ENCODE data around the gene DES. TPM values are rescaled to one million over a fixed set of nuclear protein-coding genes. Genes with fewer than 3 reads are reported as not detected.
"Not testable (repeated sequence)": the region's sequence is repeated elsewhere in the genome, so short reads cannot be mapped to it uniquely, and the experiment has no call there.

DES gene
- total RNA-seq, 2 experiments from 2014 or later = not detected

DNA sequence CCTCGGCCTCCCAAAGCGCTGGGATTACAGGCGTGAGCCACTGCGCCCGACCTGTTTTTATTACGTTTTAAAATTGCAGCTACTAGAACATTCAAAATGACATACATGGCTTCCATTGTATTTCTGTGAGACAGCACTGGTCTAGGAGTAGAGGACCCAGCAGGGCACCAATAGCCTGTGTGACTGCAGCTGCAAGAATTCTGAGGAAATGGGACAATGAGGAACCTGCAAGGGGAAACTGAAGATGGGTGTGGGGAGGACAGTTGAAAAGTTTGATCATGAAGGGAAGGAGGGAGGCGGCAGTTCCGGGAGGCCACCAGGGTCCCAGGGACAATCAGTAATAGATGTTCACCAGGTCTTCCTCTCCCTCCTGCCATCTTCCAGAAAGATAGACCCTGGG lies 16.6 kb upstream of the DES start:
- ChIA-PET CTCF (interaction anchor here (0.7 to 6.9 kb wide), 15 partner anchors 8 to 159 kb away, joined by 3 to 102 read pairs (median 5); partner anchors contain the start of genes DNPEP and SPEG), POLR2A (no interaction called here)
- ATAC-seq (no peak), DNase-seq (no peak)
- H3K36me3 Mint-ChIP-seq (ENCODE audit: low read depth) = no peaks in the 10 kb centered on the region
- peaks cover 2% of the 10 kb centered on the region for H3K27me3 Mint-ChIP-seq
- no peaks in the 10 kb centered on the region for H3K9me3 Mint-ChIP-seq (ENCODE audit: low read depth)
- peaks cover 12% of the 10 kb centered on the region for H3K4me1 Mint-ChIP-seq
- no peak overlapping the region for H3K4me3 Mint-ChIP-seq
- intact Hi-C loops (cut with DNase I, micrococcal nuclease) = loop anchor here (2.0 to 10.0 kb wide), 2 partner anchors 57 to 243 kb away; no protein-coding TSS in a partner anchor
- H3K27ac Mint-ChIP-seq = no peak overlapping the region

DNA sequence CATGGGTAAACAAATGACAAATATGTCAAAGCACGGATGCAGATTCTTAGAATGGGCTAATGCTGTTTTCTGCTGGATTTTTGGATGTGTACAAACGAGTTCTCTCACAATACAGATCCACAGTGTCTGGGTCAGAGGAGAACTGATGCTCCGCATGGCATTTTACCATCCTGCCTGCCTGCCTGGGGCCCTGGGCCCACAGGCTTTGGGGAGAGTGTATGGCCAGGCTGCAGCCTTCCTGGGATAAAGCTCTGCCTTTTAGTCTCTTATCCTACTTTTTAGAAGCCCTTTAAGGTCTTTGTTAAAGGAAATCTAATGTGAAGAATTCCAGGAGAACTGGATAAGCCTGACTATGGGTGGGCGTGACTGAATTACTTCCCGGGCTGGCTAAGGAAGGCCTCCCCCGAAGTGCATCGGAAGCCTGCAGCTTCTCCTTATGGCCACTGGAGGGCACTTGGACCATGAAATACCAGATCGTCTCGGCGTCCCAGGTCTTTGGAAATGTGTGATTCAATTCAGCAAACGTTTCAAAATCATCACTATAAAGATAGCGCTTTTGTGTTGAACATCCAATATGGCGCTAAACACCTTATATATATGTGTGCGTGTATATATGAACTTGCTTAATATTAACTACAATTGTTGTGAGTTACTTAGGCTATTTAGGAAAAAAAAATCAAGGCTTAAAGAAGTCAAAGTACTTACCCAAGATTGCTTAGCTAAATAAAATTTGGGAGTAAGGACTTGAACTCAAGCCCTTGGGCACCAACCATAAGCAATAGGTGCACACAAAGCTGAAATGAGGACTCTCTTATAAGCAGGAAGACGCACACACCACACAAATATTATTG lies 15.3 kb upstream of the DES start:
- peak; percentile 78 for DNase-seq
- Mint-ChIP-seq H3K27me3 (peaks cover 2% of the 10 kb centered on the region), H3K27ac (no peak overlapping the region), H3K36me3 (ENCODE audit: low read depth) (no peaks in the 10 kb centered on the region), H3K9me3 (ENCODE audit: low read depth) (no peaks in the 10 kb centered on the region), H3K4me1 (peaks cover 1% of the 10 kb centered on the region), H3K4me3 (no peak overlapping the region)
- CTCF ChIA-PET = interaction anchor here (0.6 to 6.9 kb wide), 36 partner anchors 8 to 774 kb away, joined by 3 to 102 read pairs (median 4); partner anchors contain the start of genes DNPEP, GMPPA, SPEG and TMEM198
- POLR2A ChIA-PET = no interaction called here
- intact Hi-C loops (cut with DNase I, micrococcal nuclease) = loop anchor here (1.0 to 10.0 kb wide), 7 partner anchors 31 to 242 kb away; partner anchors contain the start of genes GMPPA (in 1 of the 2) and SPEG (in 1 of the 2)
- peak; percentile 95 for ATAC-seq

DNA sequence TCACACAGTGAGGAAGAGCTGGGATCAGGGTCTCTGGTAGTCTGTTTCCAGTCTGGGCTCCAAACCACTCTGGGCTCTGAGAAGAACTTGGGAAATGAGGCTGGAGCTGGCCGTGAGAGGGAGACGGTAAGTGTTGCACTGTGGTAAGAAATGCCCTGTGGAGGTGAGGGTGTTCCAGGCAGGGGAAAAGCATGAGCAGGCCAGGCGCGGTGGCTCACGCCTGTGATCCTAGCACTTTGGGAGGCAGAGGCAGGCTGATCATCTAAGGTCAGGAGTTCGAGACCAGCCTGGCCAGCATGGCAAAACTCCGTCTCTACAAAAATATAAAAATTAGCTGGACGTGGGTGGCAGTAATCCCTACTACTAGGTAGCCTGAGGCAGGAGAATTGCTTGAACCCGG lies 14.3 kb upstream of the DES start:
- Mint-ChIP-seq H3K27ac (no peak overlapping the region), H3K4me1 (no peaks in the 10 kb centered on the region), H3K27me3 (peaks cover 2% of the 10 kb centered on the region), H3K36me3 (ENCODE audit: low read depth) (no peaks in the 10 kb centered on the region), H3K4me3 (no peak overlapping the region), H3K9me3 (ENCODE audit: low read depth) (no peaks in the 10 kb centered on the region)
- intact Hi-C loops (cut with DNase I, micrococcal nuclease) = loop anchor here (1.0 to 10.0 kb wide), 7 partner anchors 30 to 241 kb away; partner anchors contain the start of genes GMPPA (in 1 of the 2) and SPEG (in 1 of the 2)
- no peak for ATAC-seq
- DNase-seq = no peak
- ChIA-PET CTCF (interaction anchor here (0.6 to 6.9 kb wide), 21 partner anchors 8 to 193 kb away, joined by 3 to 102 read pairs (median 4); partner anchors contain the start of genes CHPF, DNPEP, GMPPA and SPEG), POLR2A (no interaction called here)

DNA sequence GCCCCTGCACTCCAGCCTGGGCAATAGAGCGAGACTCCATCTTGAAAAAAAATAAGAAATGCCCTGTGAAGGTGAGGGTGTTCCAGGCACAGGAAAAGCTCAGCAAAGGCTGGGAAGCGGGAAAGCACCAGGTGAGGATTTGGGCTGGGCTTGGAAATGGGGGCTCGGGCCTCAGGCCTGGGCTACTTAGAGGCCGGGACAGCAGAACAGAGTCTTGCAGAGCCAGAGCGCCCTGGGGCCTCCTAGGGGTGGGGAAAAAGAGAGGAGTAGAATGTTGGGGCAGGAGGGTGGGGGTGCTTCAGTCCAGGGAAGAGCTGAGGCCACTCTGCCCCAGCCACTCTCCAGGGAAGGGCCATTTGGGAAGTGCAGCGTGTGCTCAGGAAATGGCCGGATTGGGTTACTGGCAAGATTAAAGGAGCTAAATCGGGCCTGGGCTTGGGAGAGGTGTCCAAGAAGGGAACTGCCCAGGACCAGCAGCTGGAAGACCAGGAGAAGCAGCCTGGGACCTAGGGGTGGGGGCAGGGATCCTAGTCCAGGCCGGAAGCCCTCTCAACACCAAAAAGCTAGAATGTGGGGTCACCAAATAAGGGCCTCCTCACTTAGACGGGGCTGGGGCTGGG lies 13.8 kb upstream of the DES start:
- Mint-ChIP-seq H3K27ac (no peak overlapping the region), H3K36me3 (ENCODE audit: low read depth) (no peaks in the 10 kb centered on the region), H3K4me3 (no peak overlapping the region), H3K27me3 (peaks cover 2% of the 10 kb centered on the region), H3K4me1 (no peaks in the 10 kb centered on the region), H3K9me3 (ENCODE audit: low read depth) (no peaks in the 10 kb centered on the region)
- intact Hi-C loops (cut with DNase I, micrococcal nuclease) = loop anchor here in 1 of 2 experiments (10.0 kb wide), 1 partner anchor 240 kb away; no protein-coding TSS in a partner anchor
- DNase-seq = no peak
- ChIA-PET POLR2A (interaction anchor here (0.6 kb wide), 1 partner anchor 80 kb away, joined by 3 read pairs; no protein-coding TSS in a partner anchor), CTCF (interaction anchor here (0.6 to 6.9 kb wide), 17 partner anchors 8 to 250 kb away, joined by 3 to 102 read pairs (median 3); partner anchors contain the start of genes CHPF, DNPEP, SPEG and STK11IP)
- no peak for ATAC-seq

DNA sequence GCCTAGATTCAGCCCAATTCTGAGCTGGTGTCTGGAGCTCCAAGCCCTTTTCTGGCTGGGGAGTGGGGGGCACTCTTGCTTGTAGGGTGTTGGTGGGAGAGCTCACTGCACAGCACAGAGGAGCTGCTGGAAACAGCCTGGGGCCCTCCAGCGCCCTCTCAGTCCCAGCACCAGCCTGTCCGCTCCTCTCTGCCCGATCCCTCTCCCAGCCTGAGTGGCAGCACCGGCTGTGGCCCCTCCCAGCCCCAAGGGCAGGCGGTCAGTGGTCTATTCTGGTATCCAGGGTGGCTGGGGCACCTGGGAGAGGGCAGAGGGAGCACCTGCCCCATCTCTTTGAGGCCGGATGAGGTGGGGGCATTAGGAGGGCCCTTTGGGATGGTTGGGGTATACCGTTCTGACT lies 13.2 kb upstream of the DES start:
- Mint-ChIP-seq H3K4me3 (no peak overlapping the region), H3K4me1 (no peaks in the 10 kb centered on the region), H3K27me3 (peaks cover 6% of the 10 kb centered on the region), H3K27ac (no peak overlapping the region), H3K36me3 (ENCODE audit: low read depth) (no peaks in the 10 kb centered on the region), H3K9me3 (ENCODE audit: low read depth) (no peaks in the 10 kb centered on the region)
- intact Hi-C loops (cut with DNase I, micrococcal nuclease) = loop anchor here in 1 of 2 experiments (10.0 kb wide), 1 partner anchor 240 kb away; no protein-coding TSS in a partner anchor
- CTCF ChIA-PET = interaction anchor here (0.8 to 6.9 kb wide), 7 partner anchors 12 to 250 kb away, joined by 3 to 102 read pairs (median 4); partner anchors contain the start of genes CHPF, DNPEP and TMEM198
- POLR2A ChIA-PET = interaction anchor here (0.6 kb wide), 1 partner anchor 80 kb away, joined by 3 read pairs; no protein-coding TSS in a partner anchor
- no peak for ATAC-seq
- no peak for DNase-seq

DNA sequence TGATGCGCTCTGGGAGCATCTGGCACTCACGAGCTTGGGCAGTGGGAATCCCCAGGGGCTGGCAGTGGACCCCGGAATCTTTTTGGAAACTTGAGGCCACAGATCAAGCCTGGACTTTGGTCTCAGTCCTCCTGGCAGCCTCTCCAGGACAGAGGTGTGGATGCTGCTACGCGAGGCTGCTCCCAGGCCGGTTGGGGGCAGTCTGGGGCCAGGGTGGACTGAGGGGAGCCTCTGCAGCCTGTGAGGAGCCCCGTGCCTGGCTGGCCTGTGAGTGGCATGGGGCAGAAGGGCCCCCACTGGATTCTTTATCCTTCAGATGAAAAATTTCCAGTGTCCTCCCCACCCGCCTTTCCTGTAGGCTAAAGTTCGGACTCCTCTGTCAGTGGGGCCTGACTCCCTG lies 12.7 kb upstream of the DES start:
- ATAC-seq (no peak), DNase-seq (no peak)
- Mint-ChIP-seq H3K4me3 (no peak overlapping the region), H3K27me3 (peaks cover 6% of the 10 kb centered on the region), H3K36me3 (ENCODE audit: low read depth) (no peaks in the 10 kb centered on the region), H3K9me3 (ENCODE audit: low read depth) (no peaks in the 10 kb centered on the region), H3K27ac (no peak overlapping the region), H3K4me1 (no peaks in the 10 kb centered on the region)
- ChIA-PET CTCF (interaction anchor here (1.2 to 6.9 kb wide), 2 partner anchors 125 to 136 kb away, joined by 5 to 102 read pairs; no protein-coding TSS in a partner anchor), POLR2A (no interaction called here)
- intact Hi-C loops (cut with DNase I, micrococcal nuclease) = loop anchor here in 1 of 2 experiments (10.0 kb wide), 1 partner anchor 239 kb away; no protein-coding TSS in a partner anchor

DNA sequence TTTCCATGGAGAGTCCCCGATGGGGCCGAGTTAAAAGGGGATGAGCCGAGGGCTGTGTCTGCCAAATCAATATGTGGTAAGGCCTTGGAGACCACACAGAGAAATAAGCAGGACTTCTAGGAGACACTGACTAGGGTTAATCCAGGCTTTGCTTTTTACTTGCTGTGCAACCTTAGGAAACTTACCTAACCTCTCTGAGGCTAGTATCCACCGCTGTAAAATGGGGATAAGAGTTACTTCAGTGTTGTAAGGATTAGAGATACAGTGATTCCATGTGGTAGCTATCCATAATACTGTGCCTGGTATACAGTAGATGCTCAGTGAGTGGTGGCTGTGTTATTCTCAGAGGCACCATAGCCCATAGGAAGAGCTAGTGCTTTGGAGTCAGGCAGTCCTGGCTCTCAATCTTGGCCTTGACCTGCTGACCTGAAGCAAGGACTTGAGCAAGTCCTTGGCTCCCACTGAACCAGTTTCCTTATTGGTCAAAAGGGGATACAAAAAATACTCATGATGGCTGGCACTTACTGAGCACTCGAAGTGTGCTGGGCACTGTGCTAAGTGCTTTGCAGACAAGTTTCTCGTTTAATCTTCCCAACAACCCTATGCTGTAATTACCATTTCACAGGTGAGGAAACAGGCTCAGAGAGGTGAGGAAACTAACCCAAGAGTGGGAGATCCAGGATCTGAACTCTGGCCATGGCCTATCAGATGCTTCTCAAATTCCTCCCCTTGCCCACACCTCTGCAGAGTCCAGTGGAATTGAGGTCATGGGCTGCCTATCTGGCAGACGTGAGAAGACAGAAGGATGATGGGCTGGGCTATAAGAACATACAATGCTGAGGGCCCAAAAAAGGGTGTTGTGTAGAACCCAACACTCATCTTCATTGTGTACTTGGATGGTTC lies 12.0 kb upstream of the DES start:
- H3K36me3 Mint-ChIP-seq (ENCODE audit: low read depth) = no peaks in the 10 kb centered on the region
- ATAC-seq = no peak
- intact Hi-C loops (cut with DNase I, micrococcal nuclease) = loop anchor here in 1 of 2 experiments (10.0 kb wide), 1 partner anchor 239 kb away; no protein-coding TSS in a partner anchor
- H3K4me1 Mint-ChIP-seq = no peaks in the 10 kb centered on the region
- H3K27me3 Mint-ChIP-seq = peaks cover 6% of the 10 kb centered on the region
- H3K27ac Mint-ChIP-seq = no peak overlapping the region
- H3K4me3 Mint-ChIP-seq = no peak overlapping the region
- H3K9me3 Mint-ChIP-seq (ENCODE audit: low read depth) = no peaks in the 10 kb centered on the region
- no peak for DNase-seq
- ChIA-PET POLR2A (no interaction called here), CTCF (interaction anchor here (6.9 kb wide), 1 partner anchor 124 kb away, joined by 102 read pairs; no protein-coding TSS in a partner anchor)

DNA sequence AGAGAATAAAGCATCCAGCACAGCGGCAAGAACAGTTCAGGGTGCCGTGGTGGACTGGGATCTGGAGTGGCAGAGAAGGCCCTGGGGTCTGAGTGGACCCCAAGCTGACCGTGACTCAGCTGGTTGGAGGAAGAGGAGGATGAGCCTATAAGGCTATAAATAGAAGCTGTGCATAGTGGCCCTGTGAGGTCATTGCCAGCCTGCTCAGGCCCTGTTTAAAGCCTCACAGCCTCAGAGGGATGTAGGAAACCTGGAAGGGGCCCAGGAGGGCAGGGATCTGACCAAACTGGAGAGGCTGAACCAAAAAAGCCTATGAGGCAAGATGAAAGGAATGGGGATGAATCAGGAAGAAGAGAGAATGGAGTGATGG lies 11.3 kb upstream of the DES start:
- ChIA-PET POLR2A (no interaction called here), CTCF (interaction anchor here (1.5 kb wide), 1 partner anchor 123 kb away, joined by 8 read pairs; no protein-coding TSS in a partner anchor)
- DNase-seq (no peak), ATAC-seq (no peak)
- Mint-ChIP-seq H3K27me3 (peaks cover 6% of the 10 kb centered on the region), H3K36me3 (ENCODE audit: low read depth) (no peaks in the 10 kb centered on the region), H3K9me3 (ENCODE audit: low read depth) (no peaks in the 10 kb centered on the region), H3K4me1 (no peaks in the 10 kb centered on the region), H3K4me3 (no peak overlapping the region), H3K27ac (no peak overlapping the region)
- intact Hi-C loops (cut with DNase I, micrococcal nuclease) = loop anchor here in 1 of 2 experiments (10.0 kb wide), 1 partner anchor 238 kb away; no protein-coding TSS in a partner anchor

DNA sequence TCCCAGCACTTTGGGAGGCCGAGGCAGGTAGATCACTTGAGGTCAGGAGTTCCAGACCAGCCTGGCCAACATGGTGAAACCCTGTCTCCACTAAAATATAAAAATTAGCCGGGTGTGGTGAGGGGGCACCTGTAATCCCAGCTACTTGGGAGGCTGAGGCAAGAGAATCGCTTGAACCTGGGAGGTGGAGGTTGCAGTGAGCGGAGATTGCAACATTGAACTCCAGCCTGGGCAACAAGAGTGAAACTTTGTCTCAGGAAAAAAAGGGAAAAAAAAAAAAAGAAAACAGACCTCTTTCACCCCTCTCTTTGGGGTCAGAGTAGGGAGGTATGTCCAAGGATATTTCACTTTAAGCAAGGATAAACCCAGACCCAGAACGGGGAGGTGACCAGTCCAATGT lies 10.8 kb upstream of the DES start:
- intact Hi-C loops (cut with DNase I, micrococcal nuclease) = loop anchor here in 1 of 2 experiments (10.0 kb wide), 1 partner anchor 237 kb away; no protein-coding TSS in a partner anchor
- H3K4me3 Mint-ChIP-seq; H3K27me3 Mint-ChIP-seq; DNase-seq; H3K36me3 Mint-ChIP-seq (ENCODE audit: low read depth); H3K4me1 Mint-ChIP-seq; ATAC-seq; H3K27ac Mint-ChIP-seq; H3K9me3 Mint-ChIP-seq (ENCODE audit: low read depth): not testable (repeated sequence)
- POLR2A ChIA-PET = interaction anchor here (0.6 kb wide), 1 partner anchor 40 kb away, joined by 4 read pairs; no protein-coding TSS in a partner anchor
- CTCF ChIA-PET = interaction anchor here (1.5 kb wide), 1 partner anchor 122 kb away, joined by 8 read pairs; no protein-coding TSS in a partner anchor

DNA sequence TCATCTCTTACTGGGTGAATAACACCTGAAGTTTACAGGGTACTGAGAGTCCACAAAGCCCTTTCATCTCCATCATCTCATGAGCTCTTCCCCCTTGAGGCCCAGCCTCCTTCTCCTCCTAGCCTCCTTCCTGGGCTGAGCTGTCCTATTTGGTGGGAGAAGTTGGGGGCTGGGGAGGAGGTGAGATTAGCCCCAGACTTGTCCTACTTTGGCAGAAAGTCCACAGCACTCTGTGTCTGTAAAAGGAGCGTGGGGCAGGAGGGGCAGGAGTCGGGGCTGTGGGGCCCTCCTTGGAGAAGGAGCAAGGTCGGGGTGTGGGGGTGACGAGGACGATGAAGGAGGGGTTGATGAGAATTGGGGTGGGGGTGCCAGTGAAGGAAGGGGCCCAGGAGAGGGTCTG lies 10.0 kb upstream of the DES start:
- H3K36me3 Mint-ChIP-seq (ENCODE audit: low read depth) = peaks cover 2% of the 10 kb centered on the region
- CTCF ChIA-PET = interaction anchor here (0.6 to 1.5 kb wide), 2 partner anchors 48 to 121 kb away, joined by 4 to 8 read pairs; no protein-coding TSS in a partner anchor
- no peak overlapping the region for H3K27ac Mint-ChIP-seq
- H3K27me3 Mint-ChIP-seq = peaks cover 5% of the 10 kb centered on the region
- H3K4me1 Mint-ChIP-seq = no peaks in the 10 kb centered on the region
- ATAC-seq (no peak), DNase-seq (no peak)
- H3K4me3 Mint-ChIP-seq = no peak overlapping the region
- intact Hi-C loops (cut with DNase I, micrococcal nuclease) = loop anchor here in 1 of 2 experiments (10.0 kb wide), 1 partner anchor 237 kb away; no protein-coding TSS in a partner anchor
- POLR2A ChIA-PET = interaction anchor here (0.6 kb wide), 1 partner anchor 39 kb away, joined by 4 read pairs; no protein-coding TSS in a partner anchor
- peaks cover 2% of the 10 kb centered on the region for H3K9me3 Mint-ChIP-seq (ENCODE audit: low read depth)
